Measurements from ENCODE around the gene CD7.

The CD7 gene

DNA sequence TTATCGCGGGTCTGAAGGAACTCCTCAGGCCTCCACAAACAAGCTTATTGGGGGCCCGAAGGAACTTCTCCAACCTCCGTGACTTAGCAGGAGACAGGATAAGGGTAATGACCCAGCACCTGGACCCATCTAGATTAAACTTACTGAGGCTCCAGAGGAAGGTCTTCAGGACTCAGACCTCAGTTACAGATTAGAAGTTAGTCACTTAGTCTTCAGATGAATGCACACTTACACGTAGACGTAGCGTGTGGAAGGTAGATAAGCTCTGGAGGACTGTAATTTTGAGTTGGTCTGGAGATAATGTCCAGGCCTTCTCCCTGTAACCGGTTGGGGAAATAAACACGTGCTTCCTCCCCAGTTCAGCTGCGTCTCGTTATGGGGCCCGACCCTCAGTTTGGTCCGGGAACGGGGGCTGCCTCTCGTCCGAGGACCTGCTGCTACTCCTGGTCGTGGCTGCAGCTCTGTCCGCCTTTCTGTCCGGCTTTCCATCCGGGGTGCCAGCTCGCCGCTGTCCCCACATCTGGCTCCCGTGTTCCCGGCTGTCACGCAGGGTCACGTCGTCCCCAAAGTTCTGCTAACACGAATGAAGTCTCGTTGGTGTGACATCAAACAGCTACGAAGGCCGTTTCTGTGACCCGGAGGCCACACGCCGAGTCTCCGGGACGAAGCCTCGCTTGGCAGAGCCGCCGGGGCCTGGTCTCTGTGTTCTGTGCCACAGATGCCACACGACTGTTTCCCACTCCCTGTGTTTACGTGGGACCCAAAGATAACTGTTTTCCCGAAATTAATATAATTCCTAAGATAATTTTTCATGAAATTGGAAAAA lies 28.0 kb upstream of the CD7 start:
- Histone ChIP-seq H3K9me3 (ENCODE audit: control insufficient read depth, insufficient read depth, low read length) (no peaks in the 10 kb centered on the region), H3K36me3 (ENCODE audit: control insufficient read depth, low read length) (no peaks in the 10 kb centered on the region), H3K4me3 (ENCODE audit: low read length) (no peak overlapping the region), H3K27me3 (ENCODE audit: control insufficient read depth, low read length) (no peaks in the 10 kb centered on the region), H4K20me1 (ENCODE audit: control insufficient read depth, insufficient read depth, low read depth, low read length) (no peaks in the 10 kb centered on the region), H3K79me2 (ENCODE audit: control insufficient read depth, low read length) (no peaks in the 10 kb centered on the region), H3K9me2 (replicated peaks; ENCODE audit: control insufficient read depth, low read length) (no peaks in the 10 kb centered on the region), H3K27ac (ENCODE audit: low read depth, low read length) (no peak overlapping the region), H3K4me2 (ENCODE audit: low read length) (no peak overlapping the region), H3K4me1 (ENCODE audit: control insufficient read depth, low read length) (peaks cover 19% of the 10 kb centered on the region), H3F3A (ENCODE audit: control insufficient read depth, insufficient read depth) (no peaks in the 10 kb centered on the region)
- TF ChIP-seq, protein P1, sequence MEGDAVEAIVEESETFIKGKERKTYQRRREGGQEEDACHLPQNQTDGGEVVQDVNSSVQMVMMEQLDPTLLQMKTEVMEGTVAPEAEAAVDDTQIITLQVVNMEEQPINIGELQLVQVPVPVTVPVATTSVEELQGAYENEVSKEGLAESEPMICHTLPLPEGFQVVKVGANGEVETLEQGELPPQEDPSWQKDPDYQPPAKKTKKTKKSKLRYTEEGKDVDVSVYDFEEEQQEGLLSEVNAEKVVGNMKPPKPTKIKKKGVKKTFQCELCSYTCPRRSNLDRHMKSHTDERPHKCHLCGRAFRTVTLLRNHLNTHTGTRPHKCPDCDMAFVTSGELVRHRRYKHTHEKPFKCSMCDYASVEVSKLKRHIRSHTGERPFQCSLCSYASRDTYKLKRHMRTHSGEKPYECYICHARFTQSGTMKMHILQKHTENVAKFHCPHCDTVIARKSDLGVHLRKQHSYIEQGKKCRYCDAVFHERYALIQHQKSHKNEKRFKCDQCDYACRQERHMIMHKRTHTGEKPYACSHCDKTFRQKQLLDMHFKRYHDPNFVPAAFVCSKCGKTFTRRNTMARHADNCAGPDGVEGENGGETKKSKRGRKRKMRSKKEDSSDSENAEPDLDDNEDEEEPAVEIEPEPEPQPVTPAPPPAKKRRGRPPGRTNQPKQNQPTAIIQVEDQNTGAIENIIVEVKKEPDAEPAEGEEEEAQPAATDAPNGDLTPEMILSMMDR (IDR thresholded peaks at IDR 0.05; ENCODE audit: low read depth, low read length, poor library complexity, severe bottlenecking), result no peak
- no peak for TF ChIP-seq EZH2phosphoT487 (IDR thresholded peaks at IDR 0.05; ENCODE audit: borderline replicate concordance, low read length)

DNA sequence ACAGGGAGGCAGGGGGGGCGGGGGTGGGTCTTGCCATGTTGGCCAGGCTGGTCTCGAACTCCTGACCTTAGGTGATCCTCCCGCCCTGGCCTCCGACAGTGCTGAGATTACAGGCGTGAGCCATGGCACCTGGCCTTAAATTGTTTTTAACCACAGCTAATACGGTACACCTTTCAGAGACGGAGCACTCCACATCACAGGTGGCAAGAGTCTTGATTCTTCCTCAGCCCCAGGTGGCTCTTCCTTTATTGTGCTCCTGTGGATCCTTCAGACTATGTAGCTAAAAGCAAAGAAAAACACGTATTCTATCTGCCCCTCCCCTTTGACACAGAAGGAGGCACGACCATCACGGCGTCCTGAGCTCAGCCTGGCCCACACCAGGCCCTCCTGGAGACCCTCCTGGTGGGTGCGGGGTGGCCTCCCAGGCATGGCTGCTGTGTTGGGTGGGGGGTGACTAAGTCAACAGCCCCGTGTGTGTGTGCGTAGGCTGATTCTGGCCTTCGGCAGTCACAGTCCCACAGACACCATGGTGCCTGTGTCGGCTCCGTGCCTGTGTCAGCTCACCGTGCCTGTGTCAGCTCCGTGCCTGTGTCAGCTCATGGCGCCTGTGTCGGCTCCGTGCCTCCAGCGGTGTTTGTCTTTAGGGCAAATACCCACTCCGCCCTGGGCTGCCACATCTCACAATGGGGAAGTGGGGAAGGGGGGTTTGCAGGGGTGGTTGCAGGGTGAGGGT lies 26.9 kb upstream of the CD7 start:
- H3K4me1 ChIP-seq (ENCODE audit: control insufficient read depth, low read length), result peaks cover 9% of the 10 kb centered on the region
- 0 out of 2 replicates have a peak, but pooled peaks cover 2% of the 10 kb centered on the region for H3K27me3 ChIP-seq (ENCODE audit: control insufficient read depth, low read length)
- H3F3A ChIP-seq (ENCODE audit: control insufficient read depth, insufficient read depth), result no peaks in the 10 kb centered on the region
- H3K36me3 ChIP-seq (ENCODE audit: control insufficient read depth, low read length), result no peaks in the 10 kb centered on the region
- H3K4me3 ChIP-seq (ENCODE audit: low read length), result no peak overlapping the region
- no peak overlapping the region for H3K4me2 ChIP-seq (ENCODE audit: low read length)
- H4K20me1 ChIP-seq (ENCODE audit: control insufficient read depth, insufficient read depth, low read depth, low read length), result no peaks in the 10 kb centered on the region
- no peak overlapping the region for H3K27ac ChIP-seq (ENCODE audit: low read depth, low read length)
- TF ChIP-seq, protein P1 (IDR thresholded peaks at IDR 0.05; ENCODE audit: low read depth, low read length, poor library complexity, severe bottlenecking), result no peak
- no peak for TF ChIP-seq EZH2phosphoT487 (IDR thresholded peaks at IDR 0.05; ENCODE audit: borderline replicate concordance, low read length)
- H3K9me2 ChIP-seq (replicated peaks; ENCODE audit: control insufficient read depth, low read length), result no peaks in the 10 kb centered on the region
- no peaks in the 10 kb centered on the region for H3K9me3 ChIP-seq (ENCODE audit: control insufficient read depth, insufficient read depth, low read length)
- no peaks in the 10 kb centered on the region for H3K79me2 ChIP-seq (ENCODE audit: control insufficient read depth, low read length)

DNA sequence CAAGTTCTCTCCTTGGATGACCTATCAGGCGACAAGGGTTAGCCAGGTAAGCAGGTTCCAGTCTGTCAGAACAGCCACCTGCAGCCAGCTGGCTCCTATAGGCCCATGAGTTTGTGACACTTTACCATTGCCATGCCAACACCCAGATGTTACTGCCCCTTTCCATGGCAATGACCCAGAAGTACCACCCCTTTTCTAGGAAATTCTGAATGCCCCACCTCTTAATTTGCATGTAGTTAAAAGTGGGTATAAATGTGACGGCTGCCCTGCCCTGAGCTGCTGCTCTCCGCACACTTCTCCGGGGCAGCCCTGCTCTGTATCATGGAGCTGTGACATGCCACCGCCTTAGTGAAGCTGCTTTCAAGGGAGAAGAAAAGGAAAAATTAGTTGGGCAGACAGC lies 26.2 kb upstream of the CD7 start:
- no peak overlapping the region for H3K27ac ChIP-seq (ENCODE audit: low read depth, low read length)
- TF ChIP-seq, protein P1 (IDR thresholded peaks at IDR 0.05; ENCODE audit: low read depth, low read length, poor library complexity, severe bottlenecking), result no peak
- no peak for TF ChIP-seq EZH2phosphoT487 (IDR thresholded peaks at IDR 0.05; ENCODE audit: borderline replicate concordance, low read length)
- no peaks in the 10 kb centered on the region for H4K20me1 ChIP-seq (ENCODE audit: control insufficient read depth, insufficient read depth, low read depth, low read length)
- H3K79me2 ChIP-seq (ENCODE audit: control insufficient read depth, low read length), result no peaks in the 10 kb centered on the region
- H3K4me2 ChIP-seq (ENCODE audit: low read length), result no peak overlapping the region
- H3F3A ChIP-seq (ENCODE audit: control insufficient read depth, insufficient read depth), result no peaks in the 10 kb centered on the region; the same call in 1 of the 2 replicates
- no peaks in the 10 kb centered on the region for H3K9me3 ChIP-seq (ENCODE audit: control insufficient read depth, insufficient read depth, low read length)
- H3K4me1 ChIP-seq (ENCODE audit: control insufficient read depth, low read length), result peaks cover 9% of the 10 kb centered on the region
- peaks cover 5% of the 10 kb centered on the region for H3K27me3 ChIP-seq (ENCODE audit: control insufficient read depth, low read length)
- H3K9me2 ChIP-seq (replicated peaks; ENCODE audit: control insufficient read depth, low read length), result no peaks in the 10 kb centered on the region
- no peak overlapping the region for H3K4me3 ChIP-seq (ENCODE audit: low read length)
- H3K36me3 ChIP-seq (ENCODE audit: control insufficient read depth, low read length), result no peaks in the 10 kb centered on the region

All from DOHH2 (cell line).